HG03039 (cell line): ENCODE data around the gene SPINT2.

ENCODE experiments used
- ATAC-seq: cut with Tn5 transposase; IDR thresholded peaks from one replicate; pipeline ENCODE4 v1.9.1; 2021; ENCODE audit warnings: mild to moderate bottlenecking, moderate library complexity; ENCODE audit not compliant: unreplicated experiment

Gene SPINT2

GRCh38 chr19:38266981-38267597 lies 2.7 kb downstream of the SPINT2 start:
- ATAC-seq = no peak

GRCh38 chr19:38267761-38268483 lies 3.5 kb downstream of the SPINT2 start:
- ATAC-seq = no peak

- ATAC-seq = no peak
Measured at GRCh38 chr19:38268539-38268938, 4.2 kb downstream of the SPINT2 start.

GRCh38 chr19:38270587-38271167 lies 6.3 kb downstream of the SPINT2 start:
- ATAC-seq = no peak

- no peak for ATAC-seq
Measured at GRCh38 chr19:38273499-38273898, 9.1 kb downstream of the SPINT2 start.

- ATAC-seq = no peak
Measured at GRCh38 chr19:38274739-38275138, 10.4 kb downstream of the SPINT2 start.

GRCh38 chr19:38276942-38277517 lies 12.7 kb downstream of the SPINT2 start:
- ATAC-seq = no peak

GRCh38 chr19:38277549-38277948 lies 13.2 kb downstream of the SPINT2 start:
- no peak for ATAC-seq

- no peak for ATAC-seq
Measured at GRCh38 chr19:38277969-38278680, 13.8 kb downstream of the SPINT2 start.

- ATAC-seq = no peak
Measured at GRCh38 chr19:38278751-38279150, 14.4 kb downstream of the SPINT2 start.

GRCh38 chr19:38280030-38280921 lies 15.9 kb downstream of the SPINT2 start:
- no peak for ATAC-seq

- no peak for ATAC-seq
Measured at GRCh38 chr19:38281811-38282566, 17.6 kb downstream of the SPINT2 start.

GRCh38 chr19:38283271-38283670 lies 18.9 kb downstream of the SPINT2 start:
- no peak for ATAC-seq

- ATAC-seq = no peak
Measured at GRCh38 chr19:38284422-38284821, 20.0 kb downstream of the SPINT2 start.

GRCh38 chr19:38285567-38285966 lies 21.2 kb downstream of the SPINT2 start:
- no peak for ATAC-seq

- no peak for ATAC-seq
Measured at GRCh38 chr19:38287604-38288003, 23.2 kb downstream of the SPINT2 start.

- ATAC-seq = no peak
Measured at GRCh38 chr19:38288123-38288855, 23.9 kb downstream of the SPINT2 start.

- no peak for ATAC-seq
Measured at GRCh38 chr19:38289955-38290354, 25.6 kb downstream of the SPINT2 start.

GRCh38 chr19:38290631-38291147 lies 26.3 kb downstream of the SPINT2 start:
- ATAC-seq = no peak
